Measurements from ENCODE around the gene ZNF469. TPM values are rescaled to one million over a fixed set of nuclear protein-coding genes. Genes with fewer than 3 reads are reported as not detected.

ZNF469 gene
- total RNA-seq, 1 donor from 2014 or later, result 28.7 TPM

DNA sequence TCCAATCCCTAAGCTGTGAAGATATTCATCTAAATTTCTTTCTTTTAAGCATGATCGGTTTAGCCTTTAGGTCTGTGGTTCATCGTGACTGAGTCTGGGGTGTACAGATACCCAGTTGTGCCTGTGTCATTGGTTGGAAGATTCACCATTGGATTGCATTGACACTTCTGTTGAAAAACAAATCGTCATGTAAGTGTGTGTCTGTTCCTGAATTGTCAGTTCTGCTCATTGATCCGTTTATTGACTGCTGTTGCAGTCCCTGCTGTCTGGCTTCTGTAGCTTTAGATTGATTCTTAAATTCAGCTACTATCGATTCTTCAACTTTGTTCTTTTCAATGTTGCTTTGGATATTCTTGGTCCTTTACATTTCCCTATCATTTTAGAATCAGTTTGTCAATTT lies 21.0 kb upstream of the ZNF469 start:
- Mint-ChIP-seq H3K36me3 (peaks cover 2% of the 10 kb centered on the region), H3K27me3 (ENCODE audit: low read depth) (peaks cover 25% of the 10 kb centered on the region), H3K4me3 (no peak overlapping the region), H3K9me3 (peaks cover 24% of the 10 kb centered on the region), H3K4me1 (no peaks in the 10 kb centered on the region), H3K27ac (no peak overlapping the region)
- no peak for DNase-seq (ENCODE audit: low spot score in 2 of 2, unreplicated experiment in 2 of 2)
- TF ChIP-seq, protein P1, sequence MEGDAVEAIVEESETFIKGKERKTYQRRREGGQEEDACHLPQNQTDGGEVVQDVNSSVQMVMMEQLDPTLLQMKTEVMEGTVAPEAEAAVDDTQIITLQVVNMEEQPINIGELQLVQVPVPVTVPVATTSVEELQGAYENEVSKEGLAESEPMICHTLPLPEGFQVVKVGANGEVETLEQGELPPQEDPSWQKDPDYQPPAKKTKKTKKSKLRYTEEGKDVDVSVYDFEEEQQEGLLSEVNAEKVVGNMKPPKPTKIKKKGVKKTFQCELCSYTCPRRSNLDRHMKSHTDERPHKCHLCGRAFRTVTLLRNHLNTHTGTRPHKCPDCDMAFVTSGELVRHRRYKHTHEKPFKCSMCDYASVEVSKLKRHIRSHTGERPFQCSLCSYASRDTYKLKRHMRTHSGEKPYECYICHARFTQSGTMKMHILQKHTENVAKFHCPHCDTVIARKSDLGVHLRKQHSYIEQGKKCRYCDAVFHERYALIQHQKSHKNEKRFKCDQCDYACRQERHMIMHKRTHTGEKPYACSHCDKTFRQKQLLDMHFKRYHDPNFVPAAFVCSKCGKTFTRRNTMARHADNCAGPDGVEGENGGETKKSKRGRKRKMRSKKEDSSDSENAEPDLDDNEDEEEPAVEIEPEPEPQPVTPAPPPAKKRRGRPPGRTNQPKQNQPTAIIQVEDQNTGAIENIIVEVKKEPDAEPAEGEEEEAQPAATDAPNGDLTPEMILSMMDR (IDR thresholded peaks at IDR 0.05; ENCODE audit: unreplicated experiment), result no peak

DNA sequence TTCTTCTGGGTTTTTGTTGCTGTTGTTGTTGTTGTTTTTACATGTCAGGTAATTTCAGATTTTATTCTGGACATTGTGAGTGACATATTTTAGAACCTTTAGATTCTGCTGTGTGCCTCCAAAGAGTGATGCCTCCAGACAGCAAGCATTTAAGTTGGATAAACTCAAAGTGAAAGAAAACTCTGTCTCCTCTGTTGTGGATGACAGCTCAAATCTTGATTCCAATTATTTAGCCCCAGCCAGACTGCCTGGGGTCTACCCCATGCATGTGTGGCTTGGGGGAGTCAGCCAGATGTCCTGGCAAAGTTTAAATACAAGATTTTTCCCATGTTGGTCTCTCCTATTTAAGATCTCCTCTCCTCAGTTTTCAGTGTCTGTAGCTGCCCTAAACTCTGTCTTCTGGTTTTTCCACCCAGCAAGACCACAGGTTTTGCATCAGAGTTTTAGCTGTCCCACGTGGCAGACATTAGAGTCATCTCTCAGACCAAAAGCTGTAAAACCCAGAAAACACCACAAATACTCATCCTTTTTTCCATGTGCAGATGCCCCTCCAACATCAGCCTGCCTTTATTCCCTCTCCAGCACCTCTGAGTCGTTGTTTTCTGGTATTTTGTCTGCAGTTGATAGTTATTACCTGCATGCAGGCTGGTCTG lies 19.4 kb upstream of the ZNF469 start:
- Mint-ChIP-seq H3K9me3 (peaks cover 24% of the 10 kb centered on the region), H3K36me3 (peaks cover 2% of the 10 kb centered on the region), H3K27me3 (ENCODE audit: low read depth) (peaks cover 25% of the 10 kb centered on the region), H3K4me1 (no peaks in the 10 kb centered on the region), H3K4me3 (no peak overlapping the region), H3K27ac (no peak overlapping the region)
- TF ChIP-seq, protein P1 (IDR thresholded peaks at IDR 0.05; ENCODE audit: unreplicated experiment), result no peak
- no peak for DNase-seq (ENCODE audit: low spot score in 2 of 2, unreplicated experiment in 2 of 2)

DNA sequence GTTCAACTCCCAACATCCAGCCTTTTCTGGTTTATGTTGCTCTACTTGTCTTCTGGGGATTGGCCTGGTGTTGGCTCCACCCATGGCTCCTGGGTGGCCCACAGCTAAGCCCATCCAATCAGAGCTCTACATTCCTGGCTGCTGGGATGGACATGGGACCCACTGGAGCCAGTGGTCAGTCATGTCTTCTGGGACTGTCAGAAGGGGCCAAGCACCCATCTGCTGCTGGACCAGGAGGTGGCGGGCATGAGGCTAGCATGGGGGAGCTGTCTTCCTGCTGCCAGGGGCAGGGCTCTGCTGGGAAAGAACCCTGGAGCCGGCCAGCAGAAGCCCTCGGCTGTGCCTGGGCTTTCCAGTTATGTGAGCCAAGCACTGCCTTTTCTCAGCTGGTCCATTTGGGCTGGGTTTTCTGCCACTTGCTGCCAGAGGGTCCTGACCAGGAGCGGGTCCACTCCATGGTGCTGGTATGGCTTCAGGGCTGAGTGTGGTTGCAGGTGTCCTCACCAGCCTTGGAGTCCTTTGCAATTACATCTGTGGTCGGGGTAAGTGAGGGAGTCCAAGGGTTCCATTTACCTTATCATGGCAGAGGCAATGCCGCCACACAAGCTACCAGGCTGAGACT lies 17.4 kb upstream of the ZNF469 start:
- TF ChIP-seq, protein P1 (IDR thresholded peaks at IDR 0.05; ENCODE audit: unreplicated experiment), result no peak
- peaks cover 17% of the 10 kb centered on the region for H3K27me3 Mint-ChIP-seq (ENCODE audit: low read depth)
- DNase-seq (ENCODE audit: low spot score in 2 of 2, unreplicated experiment in 2 of 2), result no peak
- peaks cover 2% of the 10 kb centered on the region for H3K36me3 Mint-ChIP-seq
- peaks cover 24% of the 10 kb centered on the region for H3K9me3 Mint-ChIP-seq
- no peak overlapping the region for H3K27ac Mint-ChIP-seq
- no peaks in the 10 kb centered on the region for H3K4me1 Mint-ChIP-seq
- H3K4me3 Mint-ChIP-seq, result no peak overlapping the region

DNA sequence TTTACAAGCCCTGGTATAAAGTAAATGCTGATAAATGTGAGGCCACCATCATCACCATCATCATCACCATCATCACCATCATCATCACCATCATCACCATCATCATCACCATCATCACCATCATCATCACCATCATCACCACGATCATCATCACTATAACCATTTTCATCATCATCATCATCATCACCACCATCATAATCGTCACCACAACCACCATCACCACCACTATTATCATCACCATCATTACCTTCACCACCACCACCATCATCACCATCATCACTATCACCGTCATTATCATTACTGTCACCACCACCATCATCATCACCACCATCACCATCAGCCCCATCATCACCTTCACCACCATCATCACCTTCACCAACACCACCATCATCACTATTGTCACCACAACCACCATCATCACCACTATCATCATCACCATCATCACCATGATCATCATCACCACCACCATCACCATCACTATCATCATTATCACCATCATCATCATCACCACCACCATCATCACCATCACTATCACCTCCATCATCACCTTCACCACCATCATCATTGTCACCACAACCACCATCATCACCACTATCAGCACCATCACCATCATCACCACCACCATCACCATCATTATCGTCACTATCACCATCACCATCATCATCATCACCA lies 16.6 kb upstream of the ZNF469 start:
- peaks cover 17% of the 10 kb centered on the region for H3K27me3 Mint-ChIP-seq (ENCODE audit: low read depth)
- DNase-seq (ENCODE audit: low spot score in 2 of 2, unreplicated experiment in 2 of 2), result no peak
- H3K4me1 Mint-ChIP-seq, result no peaks in the 10 kb centered on the region
- H3K4me3 Mint-ChIP-seq, result no peak overlapping the region
- H3K36me3 Mint-ChIP-seq, result peaks cover 2% of the 10 kb centered on the region
- H3K27ac Mint-ChIP-seq, result no peak overlapping the region
- H3K9me3 Mint-ChIP-seq, result peaks cover 23% of the 10 kb centered on the region
- TF ChIP-seq, protein P1 (IDR thresholded peaks at IDR 0.05; ENCODE audit: unreplicated experiment), result no peak

DNA sequence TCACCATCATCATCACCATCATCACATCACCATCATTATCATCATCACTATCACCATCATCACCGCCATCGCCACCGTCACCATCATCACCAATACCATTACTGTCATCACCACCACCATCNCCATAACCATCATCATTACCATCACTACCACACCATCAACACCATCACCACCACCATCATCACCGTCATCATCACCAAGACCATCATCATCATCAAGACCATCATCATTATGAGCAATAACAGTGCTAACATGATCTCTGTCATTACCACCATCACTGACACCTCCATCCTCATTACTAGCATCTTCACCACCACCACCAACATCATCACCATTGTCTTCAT lies 16.1 kb upstream of the ZNF469 start:
- H3K9me3 Mint-ChIP-seq, result peaks cover 18% of the 10 kb centered on the region
- TF ChIP-seq, protein P1 (IDR thresholded peaks at IDR 0.05; ENCODE audit: unreplicated experiment), result no peak
- H3K4me3 Mint-ChIP-seq, result no peak overlapping the region
- H3K27me3 Mint-ChIP-seq (ENCODE audit: low read depth), result peaks cover 12% of the 10 kb centered on the region
- H3K36me3 Mint-ChIP-seq, result no peaks in the 10 kb centered on the region
- no peak for DNase-seq (ENCODE audit: low spot score in 2 of 2, unreplicated experiment in 2 of 2)
- no peak overlapping the region for H3K27ac Mint-ChIP-seq
- H3K4me1 Mint-ChIP-seq, result no peaks in the 10 kb centered on the region

Data from mesothelial cell of epicardium (in vitro differentiated cells).